Muscle of leg (tissue), 11 donors: ENCODE results near the gene MOV10L1. TPM values are rescaled to one million over a fixed set of nuclear protein-coding genes. Genes with fewer than 3 reads are reported as not detected.
"Not testable (repeated sequence)": the region's sequence is repeated elsewhere in the genome, so short reads cannot be mapped to it uniquely, and the experiment has no call there.

Experiments used
- DNase-seq: peaks from one replicate; pipeline ENCODE4 v3.0.0; 2013
- H3K27ac ChIP-seq: one replicate; pipeline ENCODE4 v1.5.1; 2013; ENCODE audit warnings: mild to moderate bottlenecking, low read length, control low read depth
- H3K27me3 ChIP-seq: one replicate; pipeline ENCODE4 v1.6.1; 2013; ENCODE audit warnings: low read length; ENCODE audit not compliant: control insufficient read depth, insufficient read depth
- H3K36me3 ChIP-seq: one replicate; pipeline ENCODE4 v1.6.1; 2013; ENCODE audit warnings: low read length; ENCODE audit not compliant: control insufficient read depth, insufficient read depth
- H3K4me1 ChIP-seq: one replicate; pipeline ENCODE4 v1.6.1; 2013; ENCODE audit warnings: low read length; ENCODE audit not compliant: control insufficient read depth, insufficient read depth
- H3K4me3 ChIP-seq: one replicate; pipeline ENCODE4 v1.5.1; 2013; ENCODE audit warnings: low read length, control low read depth
- H3K9me3 ChIP-seq: replicated peaks from 2 replicates; pipeline ENCODE4 v1.6.1; 2013; ENCODE audit warnings: low read depth, low read length; ENCODE audit not compliant: control insufficient read depth
- WGBS: methylation state at CpG from one replicate; pipeline ENCODE4 v1.1.5; 2013; ENCODE audit warnings: missing lambda C conversion rate; ENCODE audit not compliant: insufficient coverage; 5-methylcytosine and 5-hydroxymethylcytosine counted together
- polyA plus RNA-seq, 8 donors: library from polyadenylated mRNA; unstranded; fragments of 120-200 nt; gene quantifications; one replicate each; pipeline versions ENCODE4 v1.2.1 to v1.2.3, GENCODE V29; 2013; ENCODE audit warnings: inconsistent platforms in 1 of 8, low replicate concordance in 1 of 8; ENCODE audit not compliant: insufficient read length in 8 of 8, insufficient read depth in 1 of 8
- total RNA-seq: library from RNA; stranded (reverse); fragments of 120-200 nt; gene quantifications from one replicate; pipeline ENCODE4 v1.2.4, GENCODE V29; 2013

MOV10L1 gene
- total and polyA plus RNA-seq, 9 donors: 0.08 to 0.50 (median 0.23) TPM

- H3K27me3 ChIP-seq: peaks cover 18% of the 10 kb centered on the region
- peaks cover 12% of the 10 kb centered on the region for H3K4me1 ChIP-seq
- peak; percentile 85 for DNase-seq
- no peak overlapping the region for H3K4me3 ChIP-seq
- WGBS: 28% methylated on average over 17 of the region's 27 CpGs
- H3K9me3 ChIP-seq: no peaks in the 10 kb centered on the region
- peak overlapping the region; percentile 51 for H3K27ac ChIP-seq
- no peaks in the 10 kb centered on the region for H3K36me3 ChIP-seq
Measured at GRCh38 chr22:50146439-50147238, 56.8 kb downstream of the MOV10L1 start.

DNA sequence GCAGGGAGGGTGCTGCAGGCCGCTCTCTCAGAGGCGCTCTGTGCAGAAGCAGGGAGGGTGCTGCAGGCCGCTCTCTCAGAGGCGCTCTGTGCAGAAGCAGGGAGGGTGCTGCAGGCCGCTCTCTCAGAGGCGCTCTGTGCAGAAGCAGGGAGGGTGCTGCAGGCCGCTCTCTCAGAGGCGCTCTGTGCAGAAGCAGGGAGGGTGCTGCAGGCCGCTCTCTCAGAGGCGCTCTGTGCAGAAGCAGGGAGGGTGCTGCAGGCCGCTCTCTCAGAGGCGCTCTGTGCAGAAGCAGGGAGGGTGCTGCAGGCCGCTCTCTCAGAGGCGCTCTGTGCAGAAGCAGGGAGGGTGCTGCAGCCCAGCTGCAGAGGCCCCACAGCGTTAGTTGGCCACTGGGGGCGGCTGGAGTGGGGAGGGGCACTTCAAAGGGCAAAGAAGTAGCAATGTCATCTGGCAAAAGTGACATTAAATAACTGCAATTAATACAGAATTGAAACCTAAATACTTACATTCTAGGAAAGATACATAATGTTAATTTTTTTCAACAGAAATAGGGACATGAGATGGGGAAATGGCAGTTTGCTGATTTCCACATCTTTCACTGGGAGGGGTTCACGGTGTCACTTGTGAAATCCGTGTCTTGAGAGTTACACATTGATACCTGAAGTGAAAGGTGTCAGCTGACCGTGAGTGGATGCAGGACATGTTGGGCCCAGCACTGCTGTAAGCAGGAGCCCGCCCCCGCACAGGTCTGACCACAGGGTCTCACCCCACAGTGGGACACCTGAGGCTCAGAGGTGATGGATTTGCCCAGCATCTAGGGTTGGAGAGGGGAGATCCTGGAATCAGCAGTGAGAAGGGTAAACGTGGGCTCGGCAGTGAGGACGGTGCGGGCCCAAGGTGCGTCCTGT, 57.7 kb downstream of the MOV10L1 start:
- H3K9me3 ChIP-seq, H3K27ac ChIP-seq, H3K4me3 ChIP-seq, H3K36me3 ChIP-seq, DNase-seq: not testable (repeated sequence)
- Histone ChIP-seq H3K4me1 (peaks cover 12% of the 10 kb centered on the region), H3K27me3 (peaks cover 14% of the 10 kb centered on the region)
- 78% methylated on average over 12 of the region's 26 CpGs for WGBS

DNA sequence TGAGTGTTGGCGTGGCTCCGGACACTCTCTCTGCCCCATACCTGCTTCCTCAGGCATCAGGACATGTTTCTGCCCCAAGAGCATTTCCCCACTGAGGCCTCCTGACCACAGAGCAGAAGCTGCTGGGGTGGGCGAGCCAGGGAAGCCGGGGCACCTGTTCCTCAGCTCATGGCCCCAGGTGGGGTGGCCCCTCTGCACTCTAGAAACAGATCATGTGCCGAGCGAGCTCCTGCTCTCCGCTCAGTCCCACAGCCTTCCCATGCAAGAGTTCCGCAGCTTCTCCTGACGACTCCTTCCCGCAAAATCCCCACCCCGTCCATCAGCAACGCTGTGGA, 58.3 kb downstream of the MOV10L1 start:
- 80% methylated on average over 11 of the region's 12 CpGs for WGBS
- no peaks in the 10 kb centered on the region for H3K36me3 ChIP-seq
- DNase-seq: no peak
- H3K9me3 ChIP-seq: no peaks in the 10 kb centered on the region
- peaks cover 12% of the 10 kb centered on the region for H3K4me1 ChIP-seq
- no peak overlapping the region for H3K27ac ChIP-seq
- peaks cover 10% of the 10 kb centered on the region for H3K27me3 ChIP-seq
- no peak overlapping the region for H3K4me3 ChIP-seq

DNA sequence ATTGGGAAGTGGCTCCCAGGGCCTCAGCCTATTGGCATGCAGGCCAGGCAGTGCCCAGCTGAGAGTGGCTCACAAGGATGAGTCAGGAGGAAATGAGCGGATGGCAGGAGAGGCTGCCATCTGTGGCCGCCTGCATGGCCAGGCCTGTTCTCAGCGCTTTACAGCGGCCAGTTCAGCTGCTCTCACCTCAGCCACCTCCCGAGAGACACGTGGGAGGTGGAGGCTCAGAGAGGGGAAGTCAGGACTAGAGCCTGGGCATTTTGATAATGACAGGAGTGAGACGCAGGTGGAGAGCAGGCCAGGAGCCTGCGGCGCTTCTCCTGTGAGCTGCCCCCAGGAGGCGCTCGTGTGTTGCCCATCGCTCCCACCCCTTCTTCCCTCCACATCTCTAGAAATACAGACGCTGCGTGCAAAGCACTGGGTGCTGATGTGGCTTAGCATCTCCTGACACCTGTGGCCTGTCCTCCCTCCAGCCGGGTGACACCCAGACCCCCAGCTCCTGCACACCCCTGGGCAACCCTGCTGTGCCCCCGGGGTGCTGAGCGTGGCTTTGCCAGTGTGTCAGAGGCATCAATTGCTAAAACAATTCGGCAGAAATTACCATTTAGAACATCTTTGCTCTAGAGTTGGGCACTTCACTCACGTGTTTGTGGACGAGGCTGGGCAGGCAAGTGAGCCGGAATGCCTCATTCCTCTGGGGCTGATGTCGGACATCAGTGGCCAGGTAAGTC, 59.4 kb downstream of the MOV10L1 start:
- H3K9me3 ChIP-seq: no peaks in the 10 kb centered on the region
- peaks cover 8% of the 10 kb centered on the region for H3K27me3 ChIP-seq
- H3K27ac ChIP-seq: no peak overlapping the region
- WGBS: 44% methylated on average over 19 of the region's 22 CpGs
- peak; percentile 30 for DNase-seq
- no peak overlapping the region for H3K4me3 ChIP-seq
- peaks cover 12% of the 10 kb centered on the region for H3K4me1 ChIP-seq
- H3K36me3 ChIP-seq: no peaks in the 10 kb centered on the region

DNA sequence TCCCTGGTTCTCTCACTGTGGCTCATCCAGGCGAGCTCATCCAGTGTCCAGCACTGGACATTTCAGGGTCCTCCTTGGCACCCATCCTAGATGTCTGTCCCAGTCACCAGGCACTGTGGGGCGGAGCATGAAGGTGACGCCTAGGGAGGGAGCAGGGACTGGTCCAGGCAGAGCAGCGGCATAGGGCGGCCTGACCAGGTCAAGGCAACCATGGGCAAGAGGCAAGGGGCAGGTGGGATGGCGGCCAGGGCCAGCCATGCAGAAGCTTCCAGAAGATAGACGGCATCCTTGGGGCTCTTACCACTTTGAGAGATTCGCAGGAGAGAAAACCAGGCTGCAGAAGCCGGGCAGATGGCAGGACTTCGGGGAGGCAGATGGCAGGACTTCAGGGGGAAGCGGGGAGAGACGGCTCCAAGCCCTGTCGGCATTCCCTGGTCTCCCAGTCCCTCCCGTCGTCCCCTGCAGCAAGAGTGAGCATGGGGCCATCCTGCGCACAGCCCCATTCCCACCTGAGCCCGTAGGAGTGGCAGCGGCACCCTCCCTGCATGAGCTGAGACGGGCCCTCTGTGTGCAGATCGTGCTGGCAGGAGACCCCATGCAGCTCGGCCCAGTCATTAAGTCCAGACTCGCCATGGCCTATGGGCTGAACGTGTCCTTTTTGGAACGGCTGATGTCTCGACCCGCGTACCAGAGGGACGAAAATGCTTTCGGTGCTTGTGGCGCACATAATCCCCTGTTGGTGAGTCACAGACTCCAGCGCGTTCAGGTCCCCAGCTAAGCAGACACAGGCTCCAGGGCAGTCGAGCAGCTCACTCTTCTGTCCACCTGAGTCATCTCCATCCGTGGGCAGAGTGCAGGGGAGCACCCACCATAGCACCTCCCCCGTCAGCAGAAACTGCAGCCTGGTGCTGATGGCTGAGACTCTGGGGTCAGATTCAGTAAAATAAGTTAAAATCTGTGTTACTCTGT, 60.6 kb downstream of the MOV10L1 start:
- H3K27me3 ChIP-seq: peaks cover 8% of the 10 kb centered on the region
- no peak overlapping the region for H3K4me3 ChIP-seq
- no peaks in the 10 kb centered on the region for H3K9me3 ChIP-seq
- H3K36me3 ChIP-seq: no peaks in the 10 kb centered on the region
- WGBS: 86% methylated on average over 33 of the region's 35 CpGs
- H3K27ac ChIP-seq: no peak overlapping the region
- no peak for DNase-seq
- peaks cover 12% of the 10 kb centered on the region for H3K4me1 ChIP-seq

DNA sequence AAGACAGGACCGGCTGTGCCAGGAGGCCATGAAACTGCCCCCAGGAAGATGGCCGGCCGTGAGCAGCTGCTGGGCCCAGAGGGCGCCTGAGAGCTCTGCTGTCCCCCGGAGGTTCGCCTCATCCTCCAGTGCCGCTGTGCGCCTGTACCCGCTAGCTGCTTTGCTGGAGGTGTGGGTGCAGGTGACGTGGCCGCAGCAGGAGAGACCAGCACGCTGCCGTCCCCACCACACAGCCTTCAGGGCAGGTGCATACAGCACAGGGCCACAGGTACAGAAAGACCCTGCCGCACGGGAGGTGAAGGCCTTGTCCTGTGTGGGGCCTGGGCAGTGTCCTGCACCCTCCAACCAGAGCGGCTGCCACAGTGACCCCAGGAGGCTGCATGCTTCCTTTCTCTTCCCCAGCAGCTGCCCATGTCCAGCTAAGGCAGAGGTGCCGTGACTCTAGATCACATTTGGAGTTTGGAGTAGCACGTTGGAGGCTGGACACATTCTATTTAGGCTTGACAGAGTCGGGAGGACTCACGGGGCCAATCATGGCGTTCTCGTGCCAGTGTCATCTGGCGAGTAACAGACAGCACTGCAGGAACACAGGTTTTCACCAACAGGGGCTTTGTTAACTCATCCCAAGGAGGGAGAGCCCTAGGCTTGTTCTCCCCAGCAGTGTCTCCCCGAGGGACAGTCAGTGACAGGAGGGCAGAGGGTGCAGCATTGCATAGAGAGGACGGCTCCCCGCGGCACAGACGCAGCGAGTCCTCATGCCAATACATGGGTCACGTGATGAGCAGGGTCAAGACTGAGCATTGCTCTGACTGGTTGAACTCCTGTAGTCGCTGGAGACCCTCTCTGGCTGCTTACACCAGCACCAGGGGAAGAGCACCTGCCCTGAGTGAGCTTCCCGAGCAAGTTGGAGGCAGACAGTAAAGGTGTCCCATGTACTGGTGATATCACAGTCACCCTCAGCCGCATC, 62.0 kb downstream of the MOV10L1 start:
- H3K36me3 ChIP-seq: no peaks in the 10 kb centered on the region
- H3K4me3 ChIP-seq: no peak overlapping the region
- DNase-seq: no peak
- 70% methylated on average over 24 of the region's 33 CpGs for WGBS
- H3K9me3 ChIP-seq: no peaks in the 10 kb centered on the region
- H3K27ac ChIP-seq: no peak overlapping the region
- H3K27me3 ChIP-seq: no peaks in the 10 kb centered on the region
- H3K4me1 ChIP-seq: peaks cover 2% of the 10 kb centered on the region

GRCh38 chr22:50153056-50153755, 63.4 kb downstream of the MOV10L1 start:
- WGBS: 68% methylated on average over 18 of the region's 25 CpGs
- no peak overlapping the region for H3K4me3 ChIP-seq
- H3K9me3 ChIP-seq: no peaks in the 10 kb centered on the region
- H3K27me3 ChIP-seq: peaks cover 6% of the 10 kb centered on the region
- no peaks in the 10 kb centered on the region for H3K4me1 ChIP-seq
- no peak overlapping the region for H3K27ac ChIP-seq
- H3K36me3 ChIP-seq: no peaks in the 10 kb centered on the region
- DNase-seq: no peak

- H3K36me3 ChIP-seq: no peaks in the 10 kb centered on the region
- no peak overlapping the region for H3K27ac ChIP-seq
- H3K27me3 ChIP-seq: peaks cover 12% of the 10 kb centered on the region
- no peaks in the 10 kb centered on the region for H3K9me3 ChIP-seq
- 81% methylated on average over 6 of the region's 7 CpGs for WGBS
- H3K4me3 ChIP-seq: no peak overlapping the region
- DNase-seq: no peak
- no peaks in the 10 kb centered on the region for H3K4me1 ChIP-seq
Measured at GRCh38 chr22:50153756-50154140, 63.9 kb downstream of the MOV10L1 start.
